Activated effector memory CD4-positive, alpha-beta T cell treated with anti-CD3 and anti-CD28 coated beads, Interleukin-2, amount 50 U/mL, for 16 hours (primary cell): ENCODE data around the gene ZNF592.
A peak's percentile ranks its signal among the peaks of the same experiment; 100 is the strongest.
"Not testable (repeated sequence)": the region's sequence is repeated elsewhere in the genome, so short reads cannot be mapped to it uniquely, and the experiment has no call there.

ENCODE experiments used
- DNase-seq: peaks from one replicate; pipeline ENCODE4 v3.0.0-alpha.2; 2020

The ZNF592 gene

GRCh38 chr15:84747416-84748273 is 747 bp upstream of the ZNF592 start:
- peak; percentile 89 for DNase-seq

DNA sequence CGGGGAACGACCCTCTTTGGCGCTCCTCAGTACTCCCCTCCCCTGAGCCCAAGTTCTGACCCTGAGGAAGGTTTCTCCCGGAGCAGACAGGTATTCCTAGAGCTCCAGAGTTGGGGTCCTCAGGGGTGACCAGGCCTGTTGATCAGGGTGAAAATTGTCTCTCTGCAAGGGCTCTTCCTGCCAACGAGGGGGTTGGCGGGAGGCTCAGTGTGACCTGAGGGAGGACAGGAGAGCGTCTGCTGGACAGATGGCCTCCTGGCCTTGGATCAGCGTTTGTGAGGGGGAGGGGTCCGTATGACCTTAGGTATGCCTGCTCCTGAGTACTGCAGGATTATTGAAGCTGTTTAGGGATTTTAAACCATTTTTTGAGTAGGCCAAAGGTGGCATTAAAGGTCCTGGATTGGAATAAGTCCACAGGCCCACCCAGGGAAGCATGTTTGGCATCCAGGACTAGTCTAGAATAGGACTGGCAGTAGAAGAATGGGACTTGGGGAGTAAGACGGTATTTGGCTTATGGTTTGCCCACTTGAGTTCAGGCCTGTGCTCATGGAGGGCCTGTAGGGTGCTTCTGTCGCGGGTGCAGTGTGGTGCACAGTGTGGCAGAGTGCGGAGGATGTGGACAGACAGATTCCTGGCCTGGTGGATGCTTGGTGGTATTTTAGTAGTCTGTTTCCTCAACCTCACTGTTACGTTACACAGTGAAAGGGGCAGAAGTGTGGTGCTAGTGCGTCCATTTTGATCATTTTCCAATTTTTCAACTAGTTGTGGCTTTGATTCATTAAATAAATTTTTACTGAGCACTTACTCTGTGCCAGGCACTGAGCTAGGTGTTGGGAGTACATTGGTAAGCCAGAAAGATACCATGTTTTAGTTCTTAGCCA is 959 bp downstream of the ZNF592 start:
- peak; percentile 79 for DNase-seq

DNA sequence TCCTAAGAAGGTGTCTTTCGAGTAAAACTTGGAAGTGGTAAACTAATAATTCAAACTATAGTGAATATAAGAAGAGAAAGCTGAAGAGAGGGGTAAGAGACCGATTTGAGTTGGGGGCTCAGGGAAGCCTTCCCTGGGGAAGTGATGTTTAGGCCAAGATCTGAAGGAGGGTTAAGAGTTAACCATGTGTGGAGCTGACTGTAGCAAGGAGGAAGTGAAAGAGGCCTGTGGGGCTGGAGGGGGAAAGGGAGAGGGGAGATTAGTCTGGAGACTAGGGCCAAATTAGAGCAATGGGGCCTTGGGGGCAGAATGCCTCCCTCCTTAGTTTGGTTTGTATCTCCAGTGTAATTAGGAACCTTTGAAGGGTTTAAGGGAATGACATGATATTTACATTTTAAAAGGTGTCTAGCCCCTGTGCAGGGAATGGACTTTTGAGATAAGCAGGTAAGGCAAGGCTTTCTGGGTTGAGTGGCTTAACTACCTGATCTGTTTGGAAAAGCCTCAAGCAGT is 2.2 kb downstream of the ZNF592 start:
- no peak for DNase-seq

DNA sequence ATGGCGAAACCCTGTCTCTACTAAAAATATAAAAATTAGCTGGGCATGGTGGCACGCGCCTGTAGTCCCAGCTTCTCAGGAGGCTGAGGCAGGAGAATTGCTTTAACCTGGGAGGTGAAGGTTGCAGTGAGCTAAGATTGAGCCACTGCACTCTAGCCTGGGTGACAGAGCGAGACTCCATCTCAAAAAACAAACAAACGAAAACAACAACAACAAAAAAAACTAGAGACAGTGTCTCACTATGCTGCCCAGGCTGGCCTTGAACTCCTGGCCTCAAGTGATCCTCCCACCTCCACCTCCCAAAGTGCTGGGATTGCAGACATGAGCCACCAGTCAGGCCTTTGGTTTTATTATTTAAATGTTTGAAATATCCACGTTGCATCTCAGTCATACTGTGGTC is 3.3 kb downstream of the ZNF592 start:
- DNase-seq, result not testable (repeated sequence)

GRCh38 chr15:84752195-84752594 is 3.8 kb downstream of the ZNF592 start:
- no peak for DNase-seq

GRCh38 chr15:84752700-84753099 is 4.3 kb downstream of the ZNF592 start:
- no peak for DNase-seq

DNA sequence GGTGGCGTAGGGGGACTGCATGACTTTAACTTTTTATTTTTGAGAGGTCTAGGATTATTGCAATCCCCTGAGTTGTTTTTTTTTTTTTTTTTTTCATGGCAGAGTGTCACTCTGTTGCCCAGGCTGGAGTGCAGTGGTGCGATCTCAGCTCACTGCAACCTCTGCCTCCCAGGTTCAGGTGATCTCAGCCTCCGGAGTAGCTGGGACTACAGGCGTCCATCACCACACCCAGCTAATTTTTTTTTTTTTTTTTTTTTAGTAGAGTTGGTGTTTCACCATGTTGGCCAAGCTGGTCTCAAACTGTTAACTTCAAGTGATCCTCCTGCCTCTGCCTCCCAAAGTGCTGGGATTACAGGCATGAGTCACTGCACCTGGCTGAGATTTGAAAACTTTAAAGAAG is 6.5 kb downstream of the ZNF592 start:
- not testable (repeated sequence) for DNase-seq

DNA sequence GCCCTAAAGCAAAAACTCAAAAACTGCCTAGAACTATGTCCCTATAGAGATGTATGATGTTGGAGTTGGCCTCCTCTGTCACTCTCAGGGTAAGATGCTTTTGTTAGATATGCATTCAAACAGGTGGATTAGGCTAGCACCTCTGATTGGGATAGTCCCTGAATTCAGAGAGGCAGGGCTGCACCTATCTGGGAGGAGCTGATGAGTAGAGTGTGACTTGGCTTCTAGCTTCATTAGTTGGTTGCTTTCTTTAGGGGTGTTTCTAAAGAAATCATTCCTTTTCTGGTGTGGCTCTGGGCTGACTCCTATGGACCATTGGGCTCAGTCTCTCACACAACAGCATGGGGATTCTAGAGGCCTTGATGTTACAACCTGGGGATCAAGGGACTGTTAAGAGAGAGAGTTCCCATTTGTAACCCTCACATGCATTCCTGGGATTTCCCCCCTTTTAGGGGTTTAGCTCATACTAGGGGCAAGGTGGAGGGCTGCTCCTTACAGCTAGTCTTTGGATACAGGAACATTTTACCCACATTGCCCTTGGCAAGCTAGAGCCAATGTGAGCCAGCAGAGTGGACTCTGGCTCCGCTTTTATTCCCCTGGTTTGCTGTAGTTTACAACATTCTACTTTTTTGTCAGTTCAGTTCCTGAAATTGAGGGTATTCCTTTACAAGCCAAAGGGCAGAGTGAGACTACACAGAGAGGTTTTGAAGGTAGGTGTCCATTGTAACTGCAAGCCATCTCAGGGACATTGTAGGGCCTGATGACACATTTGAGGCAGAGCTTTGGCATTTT is 7.5 kb downstream of the ZNF592 start:
- no peak for DNase-seq

GRCh38 chr15:84759018-84759417 is 10.6 kb downstream of the ZNF592 start:
- DNase-seq, result no peak

DNA sequence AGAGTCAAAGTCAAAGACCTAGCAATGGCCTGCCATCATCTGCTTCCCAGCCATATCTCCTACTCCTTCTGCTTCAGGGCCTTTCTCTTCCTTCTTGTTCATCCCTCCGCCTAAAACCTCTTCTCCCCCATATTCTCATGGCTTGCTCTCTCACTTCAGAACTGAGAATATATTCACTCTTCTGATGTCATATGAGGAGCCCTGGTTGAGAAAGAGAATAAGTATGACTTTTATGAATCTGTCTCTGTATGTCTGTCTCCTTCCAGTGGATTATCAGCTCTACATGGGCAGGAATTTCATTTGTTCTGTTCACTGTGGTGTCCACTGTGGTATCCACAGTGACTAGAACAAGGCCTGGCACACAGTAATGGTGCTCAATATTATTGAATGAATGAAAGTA is 11.8 kb downstream of the ZNF592 start:
- DNase-seq, result no peak

- DNase-seq, result no peak
These were observed 13.3 kb downstream of the ZNF592 start for GRCh38 chr15:84761607-84762131.

- no peak for DNase-seq
These were observed 14.6 kb downstream of the ZNF592 start for GRCh38 chr15:84762840-84763572.

DNA sequence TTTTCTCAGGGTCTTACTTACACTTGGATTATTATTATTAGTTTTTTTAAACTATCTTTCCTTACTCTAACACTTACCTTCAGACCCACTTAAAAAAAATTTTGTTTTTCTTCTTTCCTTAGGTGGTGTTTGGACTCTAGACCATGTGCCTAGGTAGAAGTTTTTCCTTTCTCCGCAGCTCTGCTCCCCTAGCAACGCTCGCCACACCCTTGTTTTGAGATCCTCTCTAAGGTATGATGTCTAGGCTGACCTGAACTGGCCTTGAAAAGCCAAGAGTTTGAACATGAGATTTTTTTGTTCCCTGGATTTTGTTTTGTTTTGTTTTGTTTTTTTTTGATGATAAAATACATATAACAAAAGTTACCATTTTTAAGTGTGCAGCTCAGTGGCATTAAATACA is 16.2 kb downstream of the ZNF592 start:
- no peak for DNase-seq

DNA sequence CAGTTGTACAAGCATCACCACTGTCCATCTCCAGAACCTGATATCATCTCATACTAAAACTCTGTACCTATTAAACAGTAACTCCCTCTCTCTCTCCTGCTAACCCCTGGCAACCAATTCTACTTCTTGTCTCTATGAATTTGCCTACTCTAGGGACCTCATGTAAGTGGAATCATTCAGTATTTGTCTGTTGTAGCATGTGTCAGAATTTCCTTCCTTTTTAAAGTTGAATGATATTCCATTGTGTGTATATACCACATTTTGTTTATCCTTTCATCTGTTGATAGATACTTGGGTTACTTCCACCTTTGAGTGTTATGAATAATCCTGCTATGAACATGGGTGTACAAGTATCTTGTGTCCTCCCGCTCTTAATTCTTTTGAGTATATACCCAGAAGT is 16.6 kb downstream of the ZNF592 start:
- no peak for DNase-seq

- DNase-seq, result no peak
These were observed 17.3 kb downstream of the ZNF592 start for GRCh38 chr15:84765675-84766074.

DNA sequence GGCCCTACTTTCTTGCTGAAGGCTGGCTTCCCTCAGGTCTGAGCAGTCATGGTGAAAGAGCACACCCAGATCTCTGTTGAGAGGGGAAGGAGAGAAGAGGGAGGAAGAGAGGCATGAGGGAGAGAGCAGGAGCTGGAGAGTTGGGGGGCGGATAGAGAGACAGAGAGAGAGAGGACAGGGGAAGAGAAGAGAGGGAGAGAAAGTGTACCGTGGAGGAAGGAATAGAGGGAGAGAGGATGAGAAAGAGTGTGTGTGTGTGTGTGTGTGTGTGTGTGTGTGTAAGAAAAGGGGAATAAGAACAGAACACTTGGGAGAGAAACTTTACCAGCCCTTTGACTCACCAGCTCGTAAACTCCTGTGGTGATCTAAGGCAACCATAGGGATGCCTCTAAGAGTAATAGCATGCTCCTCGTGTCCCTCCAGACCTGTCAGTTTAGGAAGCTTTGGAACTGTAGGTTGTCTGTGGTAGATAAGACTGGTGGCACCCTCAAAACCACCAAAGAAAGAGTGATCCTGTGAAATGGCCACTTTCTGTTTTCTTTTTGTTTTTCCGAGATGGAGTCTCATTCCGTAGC is 18.2 kb downstream of the ZNF592 start:
- DNase-seq, result no peak

GRCh38 chr15:84772031-84772430 is 23.6 kb downstream of the ZNF592 start:
- no peak for DNase-seq

DNA sequence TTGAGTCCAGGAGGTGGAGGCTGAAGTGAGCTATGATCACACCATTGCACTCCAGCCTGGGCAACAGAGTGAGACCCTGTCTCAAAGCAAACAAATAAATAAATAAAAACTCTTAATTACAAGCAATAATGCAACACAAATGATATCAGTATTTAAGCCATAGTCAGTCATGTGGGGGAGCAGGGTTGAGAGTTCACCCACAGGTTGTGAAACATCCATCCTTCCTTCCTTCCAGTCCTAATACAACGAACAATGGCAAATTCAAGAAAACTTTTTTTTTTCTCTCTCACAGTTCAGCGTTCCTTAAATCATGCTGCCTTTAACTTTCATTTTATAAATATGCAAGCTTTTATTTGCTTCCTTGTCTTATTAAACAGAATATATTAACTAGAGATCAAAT is 24.1 kb downstream of the ZNF592 start:
- DNase-seq, result no peak

GRCh38 chr15:84773716-84774115 is 25.3 kb downstream of the ZNF592 start:
- no peak for DNase-seq

DNA sequence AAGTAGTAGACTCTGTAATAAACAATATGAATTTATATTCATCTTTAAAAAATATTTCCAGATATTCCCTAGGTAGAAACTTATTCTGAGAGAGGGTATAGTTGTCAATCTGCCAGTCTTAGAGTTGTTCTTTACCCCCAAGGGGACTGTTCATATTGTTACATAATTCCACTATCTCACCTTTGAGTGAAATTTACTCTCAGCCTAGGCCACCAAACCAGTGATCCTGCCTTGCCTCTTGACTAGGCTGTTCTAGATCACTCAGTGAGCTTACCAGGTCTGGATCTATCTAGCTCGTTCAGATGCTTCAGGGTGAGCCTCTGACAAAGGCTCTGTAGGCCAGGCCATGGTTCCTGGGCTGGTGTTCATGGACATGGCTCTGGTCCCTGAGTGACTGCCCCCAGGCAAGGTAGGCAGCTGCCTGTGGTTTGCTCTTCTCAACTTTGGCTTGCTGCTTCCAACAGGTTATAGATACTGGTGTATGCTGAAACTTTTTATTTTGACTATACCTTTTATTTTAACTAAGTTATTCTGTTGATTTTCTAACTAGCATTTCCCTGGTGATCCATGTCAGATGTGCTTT is 27.6 kb downstream of the ZNF592 start:
- no peak for DNase-seq

DNA sequence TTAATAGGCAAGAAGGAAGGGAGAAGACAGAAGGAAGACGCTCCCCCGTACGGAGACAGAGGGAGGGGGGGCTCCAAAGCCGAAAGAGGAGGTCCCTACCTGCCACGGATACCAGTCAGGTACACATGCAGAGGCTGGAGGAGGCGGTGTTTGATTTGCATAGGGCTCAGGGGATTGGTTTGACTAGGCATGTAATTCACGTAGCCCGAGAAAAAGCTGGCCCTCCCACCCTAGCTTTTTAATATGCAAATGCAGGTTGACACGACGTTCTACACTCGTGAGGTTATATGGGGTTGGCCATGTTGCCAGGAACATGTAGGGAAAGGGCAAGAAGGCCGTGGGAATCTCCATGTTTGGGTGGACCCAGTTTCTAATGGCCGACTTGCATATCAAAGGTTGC is 29.8 kb downstream of the ZNF592 start:
- no peak for DNase-seq
